DMS153 (cell line): ENCODE results near the gene PSMB7.

ENCODE experiments used
- DNase-seq: peaks from one replicate; lab custom pipeline; 2025; lab: John Stamatoyannopoulos, UW

The PSMB7 gene

DNA sequence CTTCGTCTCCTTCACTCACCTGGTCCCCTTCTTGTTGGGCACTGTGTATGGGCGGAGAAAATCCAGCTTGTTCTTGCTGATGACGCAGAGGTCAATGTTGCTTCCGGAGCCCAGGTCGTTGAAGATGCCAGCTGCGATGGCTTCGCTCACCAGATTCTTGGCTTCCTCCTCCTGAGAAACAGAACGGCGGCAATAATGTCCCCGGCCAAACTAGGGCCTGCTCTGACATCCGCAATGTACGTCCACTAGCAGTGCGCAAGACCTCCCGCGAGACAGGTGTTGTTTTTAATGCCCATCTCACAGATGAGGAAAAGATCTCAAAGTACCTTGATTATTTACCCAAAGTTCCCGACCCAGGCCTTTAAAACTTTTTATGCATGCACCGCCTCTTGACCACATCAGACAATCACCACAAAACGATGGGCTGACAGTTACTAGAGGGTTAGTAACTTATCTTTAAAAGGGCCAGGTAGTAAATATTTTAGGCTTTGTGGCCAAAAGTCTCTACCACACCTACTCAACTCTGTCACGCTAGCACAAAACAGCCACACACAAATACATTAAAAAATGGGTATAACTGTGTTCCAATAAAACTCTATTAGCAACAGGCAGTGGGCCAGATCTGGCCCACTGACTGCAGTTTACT lies 58.4 kb downstream of the PSMB7 start:
- no peak for DNase-seq

DNA sequence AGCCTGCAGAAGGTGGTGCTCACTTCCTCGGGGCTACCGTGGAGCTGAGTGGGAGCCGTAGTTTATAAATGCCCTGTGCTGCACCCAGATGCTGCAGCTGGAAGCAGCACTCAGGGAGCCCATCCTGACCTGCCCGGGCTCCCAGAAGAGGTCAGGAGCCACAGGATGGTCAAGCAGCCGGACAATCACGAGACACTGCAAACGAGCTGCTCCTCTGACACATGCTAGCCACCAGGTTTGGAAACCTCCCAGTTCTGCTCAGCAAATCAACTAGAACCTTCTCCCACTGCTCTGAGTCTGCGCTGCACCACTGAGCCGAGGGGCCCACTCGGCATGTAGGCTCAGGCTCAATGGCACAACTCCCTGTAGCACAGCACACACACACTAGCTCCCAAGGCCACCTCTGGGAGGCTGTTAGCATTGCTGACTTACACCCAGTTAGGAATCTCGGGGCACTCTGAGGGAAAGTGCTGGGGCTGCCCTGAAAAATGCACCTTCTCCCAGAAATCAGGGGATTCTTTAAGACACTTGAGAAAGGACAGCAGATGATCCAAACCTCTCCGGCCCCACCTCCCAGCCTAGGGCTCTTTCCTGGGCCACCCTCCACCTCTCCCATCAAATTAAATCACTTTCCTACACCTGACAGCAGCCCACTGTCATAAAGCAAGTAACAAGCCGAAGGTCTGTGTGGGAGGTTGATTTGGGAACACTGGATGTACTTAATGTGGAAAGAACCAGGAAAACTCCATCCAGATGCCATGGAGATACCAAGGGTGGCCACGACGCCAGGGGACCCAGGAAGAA lies 59.1 kb downstream of the PSMB7 start:
- no peak for DNase-seq

GRCh38 chr9:124355039-124355940 lies 60.0 kb downstream of the PSMB7 start:
- DNase-seq, result no peak

GRCh38 chr9:124354346-124355038 lies 60.8 kb downstream of the PSMB7 start:
- DNase-seq, result no peak

DNA sequence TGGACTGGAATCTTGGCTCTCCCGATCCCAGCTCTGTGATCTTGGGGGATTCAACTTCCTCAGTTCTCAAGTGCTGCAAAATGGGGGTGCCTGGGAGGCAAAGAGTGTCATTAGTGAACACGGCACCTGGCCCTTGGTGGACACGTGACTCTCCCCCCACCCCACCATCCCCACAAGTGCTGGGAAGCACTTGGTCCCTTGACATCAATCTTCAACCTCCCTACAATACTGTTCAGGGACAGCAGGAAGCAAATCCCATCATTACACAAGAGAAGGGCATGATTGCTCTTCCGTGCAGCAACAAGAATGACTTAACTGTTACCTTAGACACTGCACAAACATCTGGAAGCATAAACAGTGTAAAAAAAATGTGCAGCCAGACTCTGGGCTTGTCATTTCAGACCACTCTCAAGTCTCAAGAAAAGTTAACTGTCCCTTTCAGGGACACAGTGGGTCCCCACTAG lies 61.4 kb downstream of the PSMB7 start:
- no peak for DNase-seq

- DNase-seq, result no peak
These were observed 62.0 kb downstream of the PSMB7 start for GRCh38 chr9:124353166-124353768.

GRCh38 chr9:124352616-124353015 lies 62.6 kb downstream of the PSMB7 start:
- no peak for DNase-seq

- DNase-seq, result no peak
These were observed 63.4 kb downstream of the PSMB7 start for GRCh38 chr9:124351672-124352468.

DNA sequence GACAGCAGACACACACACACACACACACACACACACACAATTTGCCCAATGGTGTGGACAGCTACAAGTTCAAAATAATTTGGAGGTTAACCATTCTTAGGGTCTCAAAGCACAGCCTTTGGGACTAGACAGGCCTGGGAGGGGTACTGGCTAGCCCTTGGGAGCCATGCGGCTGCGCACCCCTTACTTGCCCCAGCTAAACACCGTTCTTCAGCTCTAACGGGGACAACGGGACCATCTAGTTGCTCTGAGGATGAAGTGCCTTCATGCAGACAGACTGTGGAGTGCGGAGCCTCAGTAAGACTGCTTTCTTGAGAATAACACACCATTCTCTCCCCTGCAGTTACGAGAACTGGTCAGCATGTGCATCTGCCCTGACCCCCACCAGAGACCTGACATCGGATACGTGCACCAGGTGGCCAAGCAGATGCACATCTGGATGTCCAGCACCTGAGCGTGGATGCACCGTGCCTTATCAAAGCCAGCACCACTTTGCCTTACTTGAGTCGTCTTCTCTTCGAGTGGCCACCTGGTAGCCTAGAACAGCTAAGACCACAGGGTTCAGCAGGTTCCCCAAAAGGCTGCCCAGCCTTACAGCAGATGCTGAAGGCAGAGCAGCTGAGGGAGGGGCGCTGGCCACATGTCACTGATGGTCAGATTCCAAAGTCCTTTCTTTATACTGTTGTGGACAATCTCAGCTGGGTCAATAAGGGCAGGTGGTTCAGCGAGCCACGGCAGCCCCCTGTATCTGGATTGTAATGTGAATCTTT lies 64.6 kb downstream of the PSMB7 start:
- DNase-seq, result no peak

DNA sequence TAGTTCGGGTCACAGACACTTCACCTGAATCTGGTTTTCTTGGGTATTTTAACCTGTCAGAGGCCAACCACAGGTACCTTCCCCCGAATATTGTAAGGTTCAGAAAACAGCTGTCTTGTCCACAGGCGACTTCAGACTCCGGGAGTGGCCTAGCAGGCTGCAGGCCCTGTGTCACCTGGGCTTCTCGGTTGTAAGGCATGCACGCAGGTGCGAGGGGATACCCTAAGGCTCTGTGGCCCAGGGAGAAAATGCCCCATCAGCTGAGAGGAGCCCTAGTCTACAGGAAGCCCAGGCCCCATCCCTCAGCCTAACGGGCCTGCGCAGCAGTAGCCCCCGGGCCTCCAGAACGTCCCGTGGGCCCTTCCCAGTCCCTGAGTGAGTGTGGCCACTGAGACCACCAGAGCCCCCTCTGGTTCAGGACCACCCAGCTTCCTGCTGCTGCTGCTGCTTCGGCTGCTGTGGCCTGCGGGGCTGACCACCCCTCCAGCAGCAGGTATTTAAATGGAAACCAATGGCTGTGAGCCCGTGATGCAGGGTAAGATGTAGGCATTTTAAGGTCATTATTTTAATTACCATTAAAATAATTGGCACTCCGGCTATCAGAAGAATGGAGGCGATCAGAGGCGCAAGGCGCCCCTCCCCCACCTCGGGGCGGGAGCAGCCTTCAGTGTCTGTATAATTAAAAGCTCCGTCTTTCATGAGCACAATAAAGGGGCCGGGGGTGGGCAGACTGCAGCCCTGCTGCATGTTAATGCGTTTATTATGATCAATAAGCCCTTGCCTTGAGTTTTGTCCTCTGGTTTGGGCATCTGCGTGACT lies 65.4 kb downstream of the PSMB7 start:
- DNase-seq, result no peak

- DNase-seq, result no peak
These were observed 66.0 kb downstream of the PSMB7 start for GRCh38 chr9:124349267-124349666.

- DNase-seq, result no peak
These were observed 66.4 kb downstream of the PSMB7 start for GRCh38 chr9:124348831-124349230.

DNA sequence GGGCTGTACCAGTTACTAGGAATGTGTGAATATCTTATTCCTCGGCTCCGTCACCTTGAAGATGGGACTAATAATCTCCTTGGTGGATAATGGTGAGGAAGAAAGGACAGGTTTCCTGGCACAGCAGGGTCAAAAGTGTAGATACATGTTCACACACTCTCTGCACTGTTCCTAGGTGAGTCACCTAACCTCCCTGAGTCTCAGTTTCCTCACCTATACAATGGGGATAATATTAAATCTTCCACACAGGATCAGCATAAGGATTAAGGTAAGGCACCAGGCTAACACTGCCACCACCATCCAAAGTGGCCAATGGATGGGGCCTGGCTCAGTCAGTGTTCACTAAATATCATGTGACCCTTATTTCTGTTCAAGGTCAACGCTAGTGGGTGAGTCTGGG lies 66.9 kb downstream of the PSMB7 start:
- no peak for DNase-seq

GRCh38 chr9:124347968-124348358 lies 67.3 kb downstream of the PSMB7 start:
- no peak for DNase-seq

- no peak for DNase-seq
These were observed 67.9 kb downstream of the PSMB7 start for GRCh38 chr9:124347206-124347967.

GRCh38 chr9:124346347-124347163 lies 68.7 kb downstream of the PSMB7 start:
- DNase-seq, result no peak

GRCh38 chr9:124345751-124346281 lies 69.4 kb downstream of the PSMB7 start:
- no peak for DNase-seq
